22Rv1 (cell line): Measurements from ENCODE around the gene LHFPL6.

Experiments used
- CTCF ChIP-seq: fragments of 450-650 bp; IDR thresholded peaks from 2 replicates; pipeline ENCODE4 v1.5.1; 2017; ENCODE audit warnings: mild to moderate bottlenecking
- ZFX ChIP-seq: fragments of 450-650 bp; IDR thresholded peaks from 2 replicates; pipeline ENCODE4 v1.6.1; 2017; ENCODE audit warnings: antibody characterized with exemption, borderline replicate concordance

GRCh38 chr13:39585219-39585618 is 17.8 kb downstream of the LHFPL6 start:
- no peak for TF ChIP-seq CTCF
- no peak for TF ChIP-seq ZFX
